ENCODE results near the gene S100A14. TPM values are rescaled to one million over a fixed set of nuclear protein-coding genes. Genes with fewer than 3 reads are reported as not detected.

The S100A14 gene
- total RNA-seq, 2 donors from 2014 or later: 543 to 565 TPM

DNA sequence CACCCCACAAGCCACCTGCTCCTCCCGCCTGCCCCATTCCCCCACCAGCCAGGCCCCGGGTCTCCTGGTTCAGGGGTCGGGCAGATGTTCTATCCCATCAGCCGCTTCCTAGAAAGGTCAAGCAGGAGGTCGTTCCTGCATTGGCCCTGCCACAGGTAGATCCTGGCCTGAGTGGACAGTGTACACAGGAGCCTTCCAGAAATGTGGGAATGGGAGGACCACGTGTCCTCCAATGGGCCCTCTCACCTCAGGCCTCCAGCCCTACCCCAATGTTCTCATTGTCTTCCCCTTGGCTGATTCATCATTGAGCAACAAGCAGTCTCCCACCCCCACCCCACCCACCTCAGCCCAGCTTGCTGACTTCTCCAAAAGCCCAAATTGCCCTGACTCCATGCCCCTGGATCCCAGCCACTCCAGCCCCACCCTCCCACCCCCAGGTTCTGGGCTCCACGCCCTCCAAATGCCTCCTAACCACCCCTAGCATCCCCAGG is 5.3 kb downstream of the S100A14 start:
- Histone ChIP-seq H3K9ac (ENCODE audit: low read depth in 2 of 2, low read length in 2 of 2) (peak overlapping the region in 1 of 2 donors; percentile 78), H3K4me1 (peaks cover 22% of the 10 kb centered on the region), H3K27me3 (no peaks in the 10 kb centered on the region), H3K27ac (peak overlapping the region; percentile 78), H3K9me3 (no peaks in the 10 kb centered on the region), H3K36me3 (no peaks in the 10 kb centered on the region), H3K4me3 (peak overlapping the region; percentile 13)
- TF ChIP-seq, protein P1, sequence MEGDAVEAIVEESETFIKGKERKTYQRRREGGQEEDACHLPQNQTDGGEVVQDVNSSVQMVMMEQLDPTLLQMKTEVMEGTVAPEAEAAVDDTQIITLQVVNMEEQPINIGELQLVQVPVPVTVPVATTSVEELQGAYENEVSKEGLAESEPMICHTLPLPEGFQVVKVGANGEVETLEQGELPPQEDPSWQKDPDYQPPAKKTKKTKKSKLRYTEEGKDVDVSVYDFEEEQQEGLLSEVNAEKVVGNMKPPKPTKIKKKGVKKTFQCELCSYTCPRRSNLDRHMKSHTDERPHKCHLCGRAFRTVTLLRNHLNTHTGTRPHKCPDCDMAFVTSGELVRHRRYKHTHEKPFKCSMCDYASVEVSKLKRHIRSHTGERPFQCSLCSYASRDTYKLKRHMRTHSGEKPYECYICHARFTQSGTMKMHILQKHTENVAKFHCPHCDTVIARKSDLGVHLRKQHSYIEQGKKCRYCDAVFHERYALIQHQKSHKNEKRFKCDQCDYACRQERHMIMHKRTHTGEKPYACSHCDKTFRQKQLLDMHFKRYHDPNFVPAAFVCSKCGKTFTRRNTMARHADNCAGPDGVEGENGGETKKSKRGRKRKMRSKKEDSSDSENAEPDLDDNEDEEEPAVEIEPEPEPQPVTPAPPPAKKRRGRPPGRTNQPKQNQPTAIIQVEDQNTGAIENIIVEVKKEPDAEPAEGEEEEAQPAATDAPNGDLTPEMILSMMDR (IDR thresholded peaks at IDR 0.05): no peak
- intact Hi-C loops (cut with DNase I): no loop called here
- peak; percentile 22 for DNase-seq

DNA sequence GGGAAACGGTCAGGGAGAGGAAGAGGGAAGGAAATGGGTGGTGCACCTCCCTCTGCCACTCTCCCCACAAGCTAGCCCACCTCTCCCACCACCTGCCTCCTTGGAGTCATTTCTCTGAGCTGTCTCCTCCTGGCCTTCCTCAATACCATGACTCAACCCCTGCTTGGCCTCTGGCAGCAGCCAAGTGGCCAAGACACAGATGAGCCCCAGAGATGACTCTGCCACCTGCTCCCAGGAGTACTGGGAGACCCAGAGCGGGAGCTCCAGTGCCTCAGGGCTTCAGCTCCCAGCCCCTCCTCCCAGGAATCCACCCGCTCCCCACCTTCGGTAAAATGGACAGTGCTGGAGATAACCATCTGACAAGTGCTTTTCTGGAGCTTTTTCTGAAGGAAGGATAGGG is 5.8 kb downstream of the S100A14 start:
- Histone ChIP-seq H3K36me3 (no peaks in the 10 kb centered on the region), H3K27me3 (no peaks in the 10 kb centered on the region), H3K9ac (ENCODE audit: low read depth in 2 of 2, low read length in 2 of 2) (peak overlapping the region in 1 of 2 donors; percentile 78), H3K4me3 (peak overlapping the region; percentile 13), H3K27ac (peak overlapping the region; percentile 78), H3K9me3 (no peaks in the 10 kb centered on the region), H3K4me1 (peaks cover 22% of the 10 kb centered on the region)
- TF ChIP-seq, protein P1 (IDR thresholded peaks at IDR 0.05): no peak
- DNase-seq: peak; percentile 30
- intact Hi-C loops (cut with DNase I): no loop called here

DNA sequence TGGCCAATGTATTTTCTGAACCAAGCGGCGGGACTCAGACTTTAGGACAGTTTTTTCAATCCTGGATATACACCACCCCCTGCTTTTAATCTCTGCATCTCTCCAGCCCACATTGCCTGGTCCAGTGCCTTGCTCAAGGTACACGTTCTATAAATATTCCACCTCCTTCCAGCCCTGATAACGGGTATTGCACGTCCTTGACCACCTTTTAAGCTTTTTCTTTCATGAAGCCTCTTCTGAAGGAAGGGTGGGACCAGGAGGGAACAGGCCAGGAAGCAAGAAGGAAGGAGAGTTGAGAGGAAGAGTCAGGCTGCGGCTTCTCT is 6.6 kb downstream of the S100A14 start:
- no peaks in the 10 kb centered on the region for H3K36me3 ChIP-seq
- peak overlapping the region; percentile 78 for H3K27ac ChIP-seq
- no peak overlapping the region for H3K4me3 ChIP-seq
- no peaks in the 10 kb centered on the region for H3K9me3 ChIP-seq
- no peak for DNase-seq
- H3K9ac ChIP-seq (ENCODE audit: low read depth in 2 of 2, low read length in 2 of 2): peak overlapping the region in 1 of 2 donors; percentile 78
- no peaks in the 10 kb centered on the region for H3K27me3 ChIP-seq
- intact Hi-C loops (cut with DNase I): no loop called here
- peaks cover 22% of the 10 kb centered on the region for H3K4me1 ChIP-seq
- TF ChIP-seq, protein P1 (IDR thresholded peaks at IDR 0.05): no peak

DNA sequence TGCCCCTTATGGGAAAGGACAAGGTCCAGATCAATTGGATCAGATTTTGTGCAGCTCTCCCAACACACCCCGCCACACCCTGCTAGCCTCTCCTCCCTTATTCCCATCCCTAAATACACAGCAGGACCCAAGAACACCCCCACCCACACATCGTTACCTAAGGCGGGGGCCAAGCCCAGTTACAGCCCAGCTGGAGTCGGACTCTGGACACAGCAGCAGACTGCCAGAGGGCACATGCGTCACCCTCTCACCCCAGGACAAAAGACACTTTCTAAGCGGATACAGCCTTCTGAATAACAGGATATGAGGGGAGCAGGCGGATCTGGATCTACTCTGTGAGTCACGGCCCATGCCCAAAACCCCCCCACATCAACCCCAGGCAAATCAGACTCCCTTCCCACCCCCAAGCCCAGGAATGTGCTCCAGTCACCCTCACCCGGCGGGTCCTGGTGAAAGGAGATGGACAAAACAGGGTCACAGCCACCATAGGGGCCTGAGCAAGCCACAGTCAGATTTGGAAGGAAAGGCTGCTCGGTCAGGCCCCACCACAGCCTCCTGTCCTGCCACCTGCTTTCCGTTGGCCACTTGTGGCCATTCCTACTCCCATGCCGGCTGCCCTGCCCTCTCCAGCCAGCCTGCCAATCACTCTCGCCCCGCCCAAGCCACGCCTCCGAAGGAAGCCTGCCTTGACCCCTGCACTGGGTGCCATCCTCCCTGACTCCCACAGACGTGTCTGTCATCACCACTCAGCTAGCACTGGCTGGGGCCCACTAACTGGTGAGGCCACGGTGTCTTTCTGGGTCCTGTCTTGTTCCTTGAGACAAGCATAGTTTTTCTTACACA is 7.2 kb downstream of the S100A14 start:
- Histone ChIP-seq H3K4me1 (peaks cover 22% of the 10 kb centered on the region), H3K27ac (peak overlapping the region; percentile 78), H3K36me3 (no peaks in the 10 kb centered on the region), H3K9me3 (no peaks in the 10 kb centered on the region), H3K27me3 (no peaks in the 10 kb centered on the region), H3K9ac (ENCODE audit: low read depth in 2 of 2, low read length in 2 of 2) (peak overlapping the region; percentile 68 to 78), H3K4me3 (peak overlapping the region; percentile 12)
- intact Hi-C loops (cut with DNase I): no loop called here
- TF ChIP-seq, protein P1 (IDR thresholded peaks at IDR 0.05): no peak
- DNase-seq: peak; percentile 94

DNA sequence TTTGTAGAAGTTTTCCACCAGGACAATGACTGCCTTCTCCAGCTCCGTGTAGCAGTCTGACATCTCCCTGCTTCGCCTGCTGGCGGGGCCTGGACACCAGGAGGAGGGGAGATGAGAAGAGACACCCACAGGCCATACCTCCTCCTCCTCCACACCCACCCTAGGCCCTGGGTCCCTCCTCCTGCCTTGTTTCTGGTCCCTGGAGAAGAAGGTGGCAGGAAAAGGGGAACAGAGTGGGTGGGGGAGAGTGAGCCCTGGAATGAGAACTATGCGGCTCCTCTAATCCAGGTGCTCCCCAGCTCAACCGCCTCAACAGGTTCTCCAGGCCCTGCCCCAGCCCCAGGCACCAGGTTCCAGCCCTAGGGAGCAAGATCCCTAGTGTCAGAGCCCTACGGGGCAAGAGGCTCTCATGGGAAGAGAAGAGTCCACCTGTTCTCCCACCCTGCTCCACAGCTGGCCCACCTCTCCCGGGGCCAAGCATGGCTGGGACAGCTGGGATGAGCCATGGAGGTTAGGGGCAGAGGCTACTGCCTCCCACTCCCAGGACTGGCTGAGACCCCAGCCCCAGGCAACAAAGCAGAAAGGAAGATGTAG is 7.9 kb downstream of the S100A14 start:
- intact Hi-C loops (cut with DNase I): no loop called here
- DNase-seq: peak; percentile 28

More for the DNA sequence above, 7.9 kb downstream of the S100A14 start:
- Histone ChIP-seq H3K36me3 (no peaks in the 10 kb centered on the region), H3K27me3 (no peaks in the 10 kb centered on the region), H3K9me3 (no peaks in the 10 kb centered on the region), H3K4me1 (peaks cover 18% of the 10 kb centered on the region), H3K4me3 (peak overlapping the region; percentile 12), H3K9ac (ENCODE audit: low read depth in 2 of 2, low read length in 2 of 2) (peak overlapping the region; percentile 68 to 78), H3K27ac (peak overlapping the region; percentile 78)
- TF ChIP-seq, protein P1 (IDR thresholded peaks at IDR 0.05): no peak

All from colonic mucosa (tissue), 4 donors.